Measurements from ENCODE around the gene CAMK2G.
"Not testable (repeated sequence)": the region's sequence is repeated elsewhere in the genome, so short reads cannot be mapped to it uniquely, and the experiment has no call there.

The CAMK2G gene

GRCh38 chr10:73894245-73894971 is 20.1 kb upstream of the CAMK2G start:
- peaks cover 1% of the 10 kb centered on the region for H3K4me1 Mint-ChIP-seq
- ATAC-seq (ENCODE audit: low read depth) = peak; percentile 31
- no peaks in the 10 kb centered on the region for H3K27me3 Mint-ChIP-seq
- H3K9me3 Mint-ChIP-seq = no peaks in the 10 kb centered on the region
- no peak overlapping the region for H3K4me3 Mint-ChIP-seq
- no peak for DNase-seq (ENCODE audit: low spot score in 2 of 2)
- H3K27ac Mint-ChIP-seq = no peak overlapping the region
- no peaks in the 10 kb centered on the region for H3K36me3 Mint-ChIP-seq

- DNase-seq (ENCODE audit: low spot score in 2 of 2) = no peak
- H3K27ac Mint-ChIP-seq = no peak overlapping the region
- H3K27me3 Mint-ChIP-seq = no peaks in the 10 kb centered on the region
- no peak for ATAC-seq (ENCODE audit: low read depth)
- H3K36me3 Mint-ChIP-seq = no peaks in the 10 kb centered on the region
- H3K4me1 Mint-ChIP-seq = peaks cover 9% of the 10 kb centered on the region
- H3K9me3 Mint-ChIP-seq = no peaks in the 10 kb centered on the region
- H3K4me3 Mint-ChIP-seq = no peak overlapping the region
These were observed 19.1 kb upstream of the CAMK2G start for GRCh38 chr10:73893426-73893825.

GRCh38 chr10:73892310-73893030 is 18.1 kb upstream of the CAMK2G start:
- Mint-ChIP-seq H3K27me3 (no peaks in the 10 kb centered on the region), H3K4me3 (no peak overlapping the region), H3K27ac (no peak overlapping the region)

GRCh38 chr10:73891540-73891939 is 17.2 kb upstream of the CAMK2G start:
- Mint-ChIP-seq H3K4me3 (no peak overlapping the region), H3K9me3 (no peaks in the 10 kb centered on the region), H3K4me1 (peaks cover 11% of the 10 kb centered on the region), H3K36me3 (no peaks in the 10 kb centered on the region), H3K27me3 (no peaks in the 10 kb centered on the region), H3K27ac (no peak overlapping the region)
- DNase-seq (ENCODE audit: low spot score in 2 of 2) (no peak), ATAC-seq (ENCODE audit: low read depth) (no peak)

More at GRCh38 chr10:73892310-73893030, 18.1 kb upstream of the CAMK2G start:
- no peak for ATAC-seq (ENCODE audit: low read depth)
- Mint-ChIP-seq H3K9me3 (no peaks in the 10 kb centered on the region), H3K4me1 (peaks cover 11% of the 10 kb centered on the region), H3K36me3 (no peaks in the 10 kb centered on the region)
- no peak for DNase-seq (ENCODE audit: low spot score in 2 of 2)

DNA sequence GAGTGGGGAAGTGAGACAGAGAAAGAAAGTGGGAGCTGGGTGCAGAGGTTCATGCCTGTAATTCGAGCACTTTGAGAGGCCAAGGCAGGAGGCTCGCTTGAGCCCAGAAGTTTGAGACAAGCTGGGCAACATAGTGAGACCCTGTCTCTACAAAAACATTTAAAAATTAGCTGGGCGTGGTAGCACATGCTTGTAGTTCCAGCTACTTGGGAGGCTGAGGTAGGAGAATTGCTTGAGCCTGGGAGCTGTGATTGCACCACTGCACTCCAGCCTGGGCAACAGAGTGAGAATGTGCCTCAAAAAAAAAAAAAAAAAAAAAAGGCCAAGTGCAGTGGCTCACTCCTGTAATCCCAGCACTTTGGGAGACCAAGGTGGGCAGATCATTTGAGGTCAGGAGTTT is 16.5 kb upstream of the CAMK2G start:
- H3K9me3 Mint-ChIP-seq; H3K36me3 Mint-ChIP-seq; H3K27me3 Mint-ChIP-seq; DNase-seq (ENCODE audit: low spot score in 2 of 2); H3K27ac Mint-ChIP-seq; H3K4me3 Mint-ChIP-seq; ATAC-seq (ENCODE audit: low read depth): not testable (repeated sequence)
- H3K4me1 Mint-ChIP-seq = peaks cover 18% of the 10 kb centered on the region

DNA sequence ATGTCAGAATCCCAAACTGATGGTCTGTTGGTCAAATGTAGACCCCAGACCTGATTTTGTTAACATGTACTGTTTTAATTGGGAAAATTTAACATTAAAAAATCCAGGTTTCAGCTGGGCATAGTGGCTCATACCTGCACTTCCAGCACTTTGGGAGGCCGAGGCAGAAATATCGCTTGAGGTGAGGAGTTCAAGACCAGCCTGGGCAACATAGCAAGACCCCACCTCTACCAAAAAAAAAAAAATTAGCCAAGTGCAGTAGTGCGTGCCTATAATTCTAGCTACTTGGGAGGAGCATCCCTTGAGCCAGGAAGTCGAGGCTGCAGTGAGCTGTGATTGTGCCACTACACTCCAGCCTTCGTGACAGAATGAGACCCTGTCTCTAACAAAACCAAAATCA is 15.9 kb upstream of the CAMK2G start:
- Mint-ChIP-seq H3K36me3 (no peaks in the 10 kb centered on the region), H3K4me3 (no peak overlapping the region), H3K27me3 (no peaks in the 10 kb centered on the region), H3K9me3 (no peaks in the 10 kb centered on the region), H3K27ac (no peak overlapping the region), H3K4me1 (peaks cover 18% of the 10 kb centered on the region)
- no peak for ATAC-seq (ENCODE audit: low read depth)
- no peak for DNase-seq (ENCODE audit: low spot score in 2 of 2)

- not testable (repeated sequence) for H3K36me3 Mint-ChIP-seq; H3K9me3 Mint-ChIP-seq; DNase-seq (ENCODE audit: low spot score in 2 of 2); H3K27me3 Mint-ChIP-seq; ATAC-seq (ENCODE audit: low read depth)
- H3K4me1 Mint-ChIP-seq = peaks cover 18% of the 10 kb centered on the region
- H3K4me3 Mint-ChIP-seq = peak overlapping the region; percentile 51
- peak overlapping the region; percentile 79 for H3K27ac Mint-ChIP-seq
These were observed 15.1 kb upstream of the CAMK2G start for GRCh38 chr10:73889416-73889815.

DNA sequence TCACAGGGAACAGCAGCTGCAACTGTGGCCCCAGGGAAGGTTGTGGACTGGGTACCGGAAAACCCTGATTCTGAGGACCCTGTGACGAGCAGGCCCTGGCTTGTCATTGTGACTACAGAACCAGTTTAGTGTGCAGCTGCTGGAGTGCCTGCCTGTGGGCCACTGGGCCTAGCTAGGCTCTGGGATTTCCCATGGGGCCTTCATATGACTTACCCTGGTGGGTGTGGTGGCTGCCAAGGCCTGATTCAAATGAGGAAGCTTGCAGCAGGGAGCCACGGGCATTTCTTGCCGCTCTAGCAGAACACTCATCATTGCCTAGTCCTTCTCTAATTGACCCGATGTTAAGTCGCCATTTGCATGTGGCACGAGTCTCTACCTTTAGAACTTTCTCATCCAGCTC is 14.7 kb upstream of the CAMK2G start:
- Mint-ChIP-seq H3K9me3 (no peaks in the 10 kb centered on the region), H3K4me1 (peaks cover 18% of the 10 kb centered on the region), H3K27me3 (no peaks in the 10 kb centered on the region), H3K27ac (peak overlapping the region; percentile 79), H3K36me3 (no peaks in the 10 kb centered on the region), H3K4me3 (no peak overlapping the region)
- DNase-seq (ENCODE audit: low spot score in 2 of 2) (peak in 1 of 2 donors; percentile 25), ATAC-seq (ENCODE audit: low read depth) (peak; percentile 81)

- Mint-ChIP-seq H3K27ac (peak overlapping the region; percentile 79), H3K9me3 (no peaks in the 10 kb centered on the region), H3K4me3 (no peak overlapping the region), H3K36me3 (no peaks in the 10 kb centered on the region), H3K27me3 (no peaks in the 10 kb centered on the region), H3K4me1 (peaks cover 18% of the 10 kb centered on the region)
- DNase-seq (ENCODE audit: low spot score in 2 of 2) (no peak), ATAC-seq (ENCODE audit: low read depth) (no peak)
These were observed 14.2 kb upstream of the CAMK2G start for GRCh38 chr10:73888514-73888913.

DNA sequence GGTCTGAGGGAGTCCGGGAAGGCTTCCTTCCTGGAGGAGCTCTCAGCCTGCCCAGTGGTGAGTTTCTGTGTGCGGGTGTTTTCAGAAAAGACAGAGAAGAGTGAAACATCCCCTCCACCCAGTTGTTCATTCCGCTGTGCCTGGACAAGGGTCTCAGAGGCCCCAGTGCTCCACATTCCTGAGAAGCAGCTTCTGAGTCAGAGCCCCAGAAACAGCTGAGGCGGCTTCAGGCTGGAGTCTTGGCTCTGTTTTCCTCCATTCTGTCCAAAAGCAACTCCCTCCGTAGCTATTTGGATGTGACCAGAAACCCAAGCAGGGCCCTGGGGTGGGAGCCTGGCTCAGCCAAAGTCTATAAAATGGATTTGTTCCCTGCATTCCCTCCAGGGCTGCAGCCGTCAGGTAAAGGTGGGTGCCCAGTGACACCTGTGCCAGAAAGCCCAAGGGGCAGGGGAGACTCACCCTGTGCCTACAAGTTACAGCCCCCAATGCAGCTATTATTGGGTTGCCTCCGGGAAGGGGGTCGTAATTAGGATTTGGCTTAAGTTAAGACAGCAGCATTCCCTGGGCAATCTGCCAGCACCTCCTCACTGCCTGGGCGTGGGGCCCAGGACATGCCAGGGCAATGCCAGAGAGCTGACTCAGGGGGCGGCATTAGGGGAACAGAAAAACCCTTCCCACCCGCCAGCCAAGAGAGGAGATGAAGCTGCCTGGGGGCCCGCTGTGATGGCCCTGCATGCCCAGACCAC is 13.1 kb upstream of the CAMK2G start:
- Mint-ChIP-seq H3K27ac (no peak overlapping the region), H3K27me3 (no peaks in the 10 kb centered on the region), H3K4me3 (no peak overlapping the region), H3K4me1 (peaks cover 18% of the 10 kb centered on the region), H3K36me3 (no peaks in the 10 kb centered on the region), H3K9me3 (no peaks in the 10 kb centered on the region)
- no peak for ATAC-seq (ENCODE audit: low read depth)
- DNase-seq (ENCODE audit: low spot score in 2 of 2) = no peak

GRCh38 chr10:73886661-73887293 is 12.4 kb upstream of the CAMK2G start:
- Mint-ChIP-seq H3K27me3 (no peaks in the 10 kb centered on the region), H3K9me3 (no peaks in the 10 kb centered on the region), H3K4me1 (peaks cover 18% of the 10 kb centered on the region), H3K36me3 (no peaks in the 10 kb centered on the region), H3K4me3 (no peak overlapping the region), H3K27ac (no peak overlapping the region)
- DNase-seq (ENCODE audit: low spot score in 2 of 2) = no peak
- no peak for ATAC-seq (ENCODE audit: low read depth)

GRCh38 chr10:73886085-73886529 is 11.8 kb upstream of the CAMK2G start:
- no peaks in the 10 kb centered on the region for H3K9me3 Mint-ChIP-seq
- peaks cover 18% of the 10 kb centered on the region for H3K4me1 Mint-ChIP-seq
- no peaks in the 10 kb centered on the region for H3K27me3 Mint-ChIP-seq
- H3K4me3 Mint-ChIP-seq = no peak overlapping the region
- H3K27ac Mint-ChIP-seq = no peak overlapping the region
- no peaks in the 10 kb centered on the region for H3K36me3 Mint-ChIP-seq
- ATAC-seq (ENCODE audit: low read depth) (peak; percentile 83), DNase-seq (ENCODE audit: low spot score in 2 of 2) (peak; percentile 70 to 74)

DNA sequence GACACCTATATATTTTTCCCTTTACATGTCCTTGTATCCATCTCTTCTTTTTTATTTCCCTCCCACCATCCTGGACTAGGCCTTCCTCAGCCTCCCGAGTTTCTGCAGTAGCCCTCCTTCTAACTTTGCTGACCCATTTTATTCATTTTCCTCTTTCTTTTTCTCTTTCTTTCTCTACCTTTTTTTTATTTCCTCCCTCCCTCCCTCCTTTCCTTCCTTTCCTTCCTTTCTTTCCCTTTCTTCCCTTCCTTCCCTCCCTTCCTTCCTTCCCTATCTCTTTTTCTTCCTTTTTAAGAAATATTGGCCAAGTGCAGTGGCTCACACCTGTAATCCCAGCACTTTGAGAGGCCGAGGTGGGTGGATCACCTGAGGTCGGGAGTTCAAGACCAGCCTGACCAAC is 9.7 kb upstream of the CAMK2G start:
- peaks cover 19% of the 10 kb centered on the region for H3K4me1 Mint-ChIP-seq
- no peak overlapping the region for H3K27ac Mint-ChIP-seq
- no peaks in the 10 kb centered on the region for H3K9me3 Mint-ChIP-seq
- no peak for ATAC-seq (ENCODE audit: low read depth)
- no peak overlapping the region for H3K4me3 Mint-ChIP-seq
- DNase-seq (ENCODE audit: low spot score in 2 of 2) = no peak
- no peaks in the 10 kb centered on the region for H3K36me3 Mint-ChIP-seq
- no peaks in the 10 kb centered on the region for H3K27me3 Mint-ChIP-seq

Data from memory B cell (primary cell).